Breast epithelium (tissue), 3 donors: ENCODE data around the gene NPSR1.
"Not testable (repeated sequence)": the region's sequence is repeated elsewhere in the genome, so short reads cannot be mapped to it uniquely, and the experiment has no call there.

ENCODE experiments used
- CTCF ChIP-seq, 3 donors: fragments of 450-650 bp; IDR thresholded peaks; one replicate each; pipeline ENCODE4 v1.5.1; 2016 to 2017; ENCODE audit warnings: antibody characterized with exemption in 3 of 3, mild to moderate bottlenecking in 3 of 3, moderate library complexity in 3 of 3
- POLR2A ChIP-seq: fragments of 450-650 bp; IDR thresholded peaks from one replicate; pipeline ENCODE4 v1.6.1; 2016; ENCODE audit warnings: antibody characterized with exemption, mild to moderate bottlenecking, moderate library complexity
- POLR2AphosphoS5 ChIP-seq, 3 donors: sonication (generic); formaldehyde crosslinking; IDR thresholded peaks; one replicate each; pipeline ENCODE4 v1.6.1; 2017; ENCODE audit warnings: antibody characterized with exemption in 3 of 3

GRCh38 chr7:34878944-34879735 lies 221.1 kb downstream of the NPSR1 start:
- TF ChIP-seq POLR2A; CTCF (IDR thresholded peaks at IDR 0.05); POLR2AphosphoS5 (IDR thresholded peaks at IDR 0.05): not testable (repeated sequence)
